LNCaP clone FGC (cell line): ENCODE results near the gene SNAP47.

Experiments
- DNase-seq: peaks from one replicate; pipeline ENCODE4 v3.0.0-alpha.2; 2011; ENCODE audit warnings: low read depth
- H3K4me3 ChIP-seq: 2 replicates; pipeline ENCODE4 v1.5.1; 2011; ENCODE audit warnings: mild to moderate bottlenecking, low read depth, low read length, control low read depth
- CTCF ChIP-seq: IDR thresholded peaks from 2 replicates; pipeline ENCODE4 v1.5.1; 2012; ENCODE audit warnings: mild to moderate bottlenecking; ENCODE audit not compliant: control insufficient read depth, insufficient read depth; ENCODE audit errors: extremely low read depth

The SNAP47 gene

GRCh38 chr1:227798078-227798802 lies 63.0 kb downstream of the SNAP47 start:
- TF ChIP-seq CTCF: no peak
- no peak overlapping the region for H3K4me3 ChIP-seq
- DNase-seq: no peak

DNA sequence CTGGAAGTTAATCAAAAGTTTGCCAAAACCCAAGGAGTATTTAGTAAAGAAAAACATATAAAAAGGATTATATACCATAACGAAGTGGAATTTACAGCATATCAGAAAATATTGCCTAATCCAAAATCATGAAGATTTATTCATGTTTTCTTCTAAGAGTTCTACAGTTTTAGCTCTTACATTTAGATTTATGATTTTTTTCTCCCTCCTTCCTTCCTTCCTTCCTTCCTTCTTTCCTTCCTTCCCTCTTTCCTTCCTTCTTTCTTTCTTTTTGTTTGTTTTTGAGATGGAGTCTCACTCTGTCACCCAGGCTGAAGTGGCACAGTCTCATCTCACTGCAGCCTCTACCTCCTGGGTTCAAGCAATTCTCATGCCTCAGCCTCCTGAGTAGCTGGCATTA lies 64.5 kb downstream of the SNAP47 start:
- TF ChIP-seq CTCF: no peak

DNA sequence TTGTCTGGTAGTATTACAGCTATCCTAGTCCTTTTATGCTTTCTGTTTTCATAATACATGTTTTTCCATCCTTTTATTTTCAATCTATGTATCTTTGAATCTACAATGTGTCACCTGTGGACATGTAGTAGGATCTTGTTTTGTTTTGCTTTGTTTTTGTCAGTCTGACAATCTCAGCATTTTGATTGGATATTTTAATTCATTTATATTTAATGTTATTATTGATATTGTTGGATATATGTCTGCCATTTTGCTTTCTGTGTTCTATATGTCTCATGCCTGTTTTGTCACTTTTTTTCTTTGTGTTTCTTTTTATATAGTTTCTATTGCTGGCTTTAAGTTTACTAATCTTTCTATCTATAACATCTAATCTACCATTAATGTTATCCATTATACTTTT lies 68.7 kb downstream of the SNAP47 start:
- no peak for DNase-seq
- no peak overlapping the region for H3K4me3 ChIP-seq
- no peak for TF ChIP-seq CTCF

More for the DNA sequence above, 64.5 kb downstream of the SNAP47 start:
- no peak for DNase-seq
- no peak overlapping the region for H3K4me3 ChIP-seq

GRCh38 chr1:227805606-227806197 lies 70.5 kb downstream of the SNAP47 start:
- TF ChIP-seq CTCF: no peak
- no peak for DNase-seq
- no peak overlapping the region for H3K4me3 ChIP-seq

GRCh38 chr1:227808566-227808965 lies 73.3 kb downstream of the SNAP47 start:
- H3K4me3 ChIP-seq: no peak overlapping the region
- no peak for TF ChIP-seq CTCF
- peak; percentile 28 for DNase-seq

GRCh38 chr1:227809026-227809425 lies 73.8 kb downstream of the SNAP47 start:
- DNase-seq: no peak
- H3K4me3 ChIP-seq: no peak overlapping the region
- no peak for TF ChIP-seq CTCF

GRCh38 chr1:227813962-227814361 lies 78.7 kb downstream of the SNAP47 start:
- no peak for DNase-seq
- H3K4me3 ChIP-seq: no peak overlapping the region
- no peak for TF ChIP-seq CTCF
